ENCODE data around the gene LGALS14. TPM values are rescaled to one million over a fixed set of nuclear protein-coding genes. Genes with fewer than 3 reads are reported as not detected.
"Not testable (repeated sequence)": the region's sequence is repeated elsewhere in the genome, so short reads cannot be mapped to it uniquely, and the experiment has no call there.

LGALS14 gene
- total RNA-seq, 2 experiments from 2014 or later, result 1.8 TPM; not detected in 1

DNA sequence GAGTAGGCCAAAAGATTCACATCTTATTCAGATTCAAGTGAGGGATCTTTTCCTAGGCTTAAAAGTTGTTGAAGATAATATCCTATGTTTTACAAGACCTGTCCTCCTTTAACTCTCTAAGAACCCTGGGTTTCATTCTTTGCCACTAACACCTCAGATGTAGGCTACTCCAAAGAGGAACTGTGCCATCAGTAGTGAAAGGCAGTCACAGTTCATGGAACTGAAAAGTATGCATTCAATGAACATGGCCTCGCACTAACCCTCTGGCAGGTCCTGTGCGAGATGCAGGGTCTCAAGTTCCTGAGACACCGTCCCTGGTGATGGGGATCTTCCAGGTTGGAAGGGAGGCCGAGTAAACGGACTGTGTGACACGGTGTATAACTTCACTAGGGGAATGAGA, 4.3 kb downstream of the LGALS14 start:
- intact Hi-C loops (cut with micrococcal nuclease), result no loop called here
- no peak overlapping the region for H3K4me3 Mint-ChIP-seq
- peaks cover 1% of the 10 kb centered on the region for H3K36me3 Mint-ChIP-seq (ENCODE audit: low read depth)
- CTCF ChIA-PET, result no interaction called here
- TF ChIP-seq, protein P1, sequence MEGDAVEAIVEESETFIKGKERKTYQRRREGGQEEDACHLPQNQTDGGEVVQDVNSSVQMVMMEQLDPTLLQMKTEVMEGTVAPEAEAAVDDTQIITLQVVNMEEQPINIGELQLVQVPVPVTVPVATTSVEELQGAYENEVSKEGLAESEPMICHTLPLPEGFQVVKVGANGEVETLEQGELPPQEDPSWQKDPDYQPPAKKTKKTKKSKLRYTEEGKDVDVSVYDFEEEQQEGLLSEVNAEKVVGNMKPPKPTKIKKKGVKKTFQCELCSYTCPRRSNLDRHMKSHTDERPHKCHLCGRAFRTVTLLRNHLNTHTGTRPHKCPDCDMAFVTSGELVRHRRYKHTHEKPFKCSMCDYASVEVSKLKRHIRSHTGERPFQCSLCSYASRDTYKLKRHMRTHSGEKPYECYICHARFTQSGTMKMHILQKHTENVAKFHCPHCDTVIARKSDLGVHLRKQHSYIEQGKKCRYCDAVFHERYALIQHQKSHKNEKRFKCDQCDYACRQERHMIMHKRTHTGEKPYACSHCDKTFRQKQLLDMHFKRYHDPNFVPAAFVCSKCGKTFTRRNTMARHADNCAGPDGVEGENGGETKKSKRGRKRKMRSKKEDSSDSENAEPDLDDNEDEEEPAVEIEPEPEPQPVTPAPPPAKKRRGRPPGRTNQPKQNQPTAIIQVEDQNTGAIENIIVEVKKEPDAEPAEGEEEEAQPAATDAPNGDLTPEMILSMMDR (IDR thresholded peaks at IDR 0.05), result no peak
- POLR2A ChIA-PET, result no interaction called here
- peaks cover 25% of the 10 kb centered on the region for H3K4me1 Mint-ChIP-seq (ENCODE audit: low read depth)
- peaks cover 1% of the 10 kb centered on the region for H3K9me3 Mint-ChIP-seq
- no peak for DNase-seq
- H3K27ac Mint-ChIP-seq, result no peak overlapping the region
- peaks cover 10% of the 10 kb centered on the region for H3K27me3 Mint-ChIP-seq
- no peak for ATAC-seq

DNA sequence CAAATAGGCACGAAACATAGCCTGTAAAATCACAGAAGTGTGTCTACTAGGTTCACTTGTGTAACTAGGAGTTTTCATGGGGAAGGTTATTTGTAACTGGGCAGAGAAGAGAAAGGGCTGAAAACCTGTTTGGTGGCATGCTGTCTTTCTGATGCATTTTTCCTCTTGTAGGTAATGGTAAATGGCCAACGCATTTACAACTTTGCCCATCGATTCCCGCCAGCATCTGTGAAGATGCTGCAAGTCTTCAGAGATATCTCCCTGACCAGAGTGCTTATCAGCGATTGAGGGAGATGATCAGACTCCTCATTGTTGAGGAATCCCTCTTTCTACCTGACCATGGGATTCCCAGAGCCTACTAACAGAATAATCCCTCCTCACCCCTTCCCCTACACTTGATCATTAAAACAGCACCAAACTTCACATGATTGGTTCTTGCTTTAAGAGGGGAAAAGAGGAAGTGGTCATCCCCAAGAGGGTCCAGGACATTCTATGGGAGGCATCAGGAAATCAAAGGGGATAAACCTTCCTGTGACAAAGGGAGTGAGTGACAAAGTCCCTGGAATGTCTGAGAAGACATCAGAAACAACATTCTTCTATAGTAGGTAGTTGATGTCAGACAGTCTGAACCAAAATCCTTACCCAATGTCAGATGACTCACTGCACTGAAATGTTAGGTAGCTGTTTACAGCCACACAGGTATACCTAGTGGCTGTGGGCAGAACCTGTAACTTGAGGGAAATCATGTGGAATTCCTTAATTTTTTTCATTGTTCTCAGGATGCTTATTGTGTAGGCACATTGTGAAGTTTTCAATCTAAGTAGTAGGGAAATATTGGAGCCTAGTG, 5.0 kb downstream of the LGALS14 start:
- DNase-seq (no peak), ATAC-seq (no peak)
- no peak overlapping the region for H3K27ac Mint-ChIP-seq
- peaks cover 14% of the 10 kb centered on the region for H3K27me3 Mint-ChIP-seq
- H3K36me3 Mint-ChIP-seq (ENCODE audit: low read depth), result peaks cover 1% of the 10 kb centered on the region
- no peak overlapping the region for H3K4me3 Mint-ChIP-seq
- H3K4me1 Mint-ChIP-seq (ENCODE audit: low read depth), result peaks cover 22% of the 10 kb centered on the region
- ChIA-PET CTCF (no interaction called here), POLR2A (no interaction called here)
- TF ChIP-seq, protein P1 (IDR thresholded peaks at IDR 0.05), result no peak
- H3K9me3 Mint-ChIP-seq, result peaks cover 1% of the 10 kb centered on the region
- intact Hi-C loops (cut with micrococcal nuclease), result no loop called here

DNA sequence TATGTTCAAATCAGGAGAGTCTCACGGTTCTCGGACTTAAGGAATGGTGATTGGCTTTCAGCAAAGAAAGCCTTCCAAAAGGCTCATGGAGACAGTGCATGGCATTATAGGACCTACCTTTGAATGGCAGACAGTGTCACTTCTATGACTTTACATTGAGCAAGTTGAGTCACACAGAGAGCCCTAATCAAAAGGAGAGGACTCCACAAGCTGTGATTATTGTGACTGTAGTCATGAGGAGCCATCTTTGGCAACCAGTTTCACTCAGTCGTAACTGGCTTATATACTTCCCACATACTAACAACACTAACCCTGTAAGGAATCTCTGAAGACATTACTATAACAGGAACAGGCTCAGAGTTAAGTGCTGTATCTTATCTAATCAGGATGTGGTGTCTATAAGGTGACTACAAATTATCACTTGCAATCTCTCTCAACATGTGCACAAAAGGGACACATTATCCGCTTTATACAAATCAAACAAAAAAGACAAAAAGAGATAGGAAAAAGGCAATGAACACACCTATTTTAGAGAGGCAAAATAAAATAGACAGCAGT, 6.1 kb downstream of the LGALS14 start:
- peaks cover 20% of the 10 kb centered on the region for H3K27me3 Mint-ChIP-seq
- CTCF ChIA-PET, result no interaction called here
- POLR2A ChIA-PET, result interaction anchor here (0.6 kb wide), 1 partner anchor 695 kb away, joined by 3 read pairs; no protein-coding TSS in a partner anchor
- no peak for DNase-seq
- H3K9me3 Mint-ChIP-seq, result peaks cover 4% of the 10 kb centered on the region
- TF ChIP-seq, protein P1 (IDR thresholded peaks at IDR 0.05), result no peak
- intact Hi-C loops (cut with micrococcal nuclease), result no loop called here
- no peak overlapping the region for H3K4me3 Mint-ChIP-seq
- H3K4me1 Mint-ChIP-seq (ENCODE audit: low read depth), result peaks cover 11% of the 10 kb centered on the region
- peaks cover 1% of the 10 kb centered on the region for H3K36me3 Mint-ChIP-seq (ENCODE audit: low read depth)
- ATAC-seq, result no peak
- no peak overlapping the region for H3K27ac Mint-ChIP-seq

DNA sequence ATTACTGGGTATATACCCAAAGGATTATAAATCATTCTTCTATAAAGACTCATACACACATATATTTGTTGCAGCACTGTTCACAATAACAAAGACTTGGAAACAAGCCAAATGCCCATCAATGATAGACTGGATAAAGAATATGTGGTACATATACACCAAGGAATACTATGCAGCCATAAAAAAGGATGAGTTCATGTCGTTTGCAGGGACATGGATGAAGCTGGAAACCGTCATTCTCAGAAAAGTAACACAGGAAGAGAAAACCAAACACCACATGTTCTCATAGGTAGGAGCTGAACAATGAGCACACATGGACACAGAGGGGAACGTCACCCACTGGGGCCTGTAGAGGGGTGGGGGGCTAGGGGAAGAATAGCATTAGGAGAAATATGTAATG, 15.9 kb downstream of the LGALS14 start:
- not testable (repeated sequence) for H3K4me1 Mint-ChIP-seq (ENCODE audit: low read depth)

DNA sequence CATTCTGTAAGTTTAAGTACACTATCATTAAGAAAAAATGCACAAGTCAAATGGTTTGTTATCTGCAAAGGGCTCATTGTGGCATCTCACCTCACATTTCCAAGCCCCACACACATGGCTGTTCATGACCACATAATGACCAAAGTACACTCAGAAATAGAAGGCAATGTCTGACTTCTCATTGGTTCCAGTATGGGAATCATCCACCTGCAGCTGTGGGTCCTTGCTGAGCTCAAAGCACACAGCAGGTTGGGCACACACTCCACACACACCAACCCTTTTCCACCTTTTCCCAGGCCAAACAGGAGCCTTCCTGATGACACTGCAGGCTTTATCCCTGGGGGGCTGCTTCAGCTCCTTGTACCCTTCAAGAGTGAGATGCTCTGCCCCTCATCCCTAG, 21.7 kb downstream of the LGALS14 start:
- POLR2A ChIA-PET, result no interaction called here
- no peak for ATAC-seq
- Mint-ChIP-seq H3K9me3 (no peaks in the 10 kb centered on the region), H3K4me1 (ENCODE audit: low read depth) (no peaks in the 10 kb centered on the region), H3K27ac (no peak overlapping the region), H3K36me3 (ENCODE audit: low read depth) (no peaks in the 10 kb centered on the region), H3K4me3 (no peak overlapping the region), H3K27me3 (peaks cover 50% of the 10 kb centered on the region)
- DNase-seq, result no peak
- TF ChIP-seq, protein P1 (IDR thresholded peaks at IDR 0.05), result no peak
- intact Hi-C loops (cut with micrococcal nuclease), result no loop called here
- CTCF ChIA-PET, result no interaction called here

More for the DNA sequence above, 15.9 kb downstream of the LGALS14 start:
- POLR2A ChIA-PET; H3K36me3 Mint-ChIP-seq (ENCODE audit: low read depth); H3K4me3 Mint-ChIP-seq; CTCF ChIA-PET; H3K27ac Mint-ChIP-seq; DNase-seq; ATAC-seq; intact Hi-C loops (cut with micrococcal nuclease); H3K9me3 Mint-ChIP-seq: not testable (repeated sequence)
- H3K27me3 Mint-ChIP-seq, result peaks cover 54% of the 10 kb centered on the region

Measured in activated CD8-positive, alpha-beta T cell treated with anti-CD3 and anti-CD28 coated beads for 36 hours (primary cell).